GM21723 (cell line): ENCODE results near the gene PLA2G5.

Source experiments
- ATAC-seq: cut with Tn5 transposase; IDR thresholded peaks from one replicate; pipeline ENCODE4 v1.9.1; 2021; ENCODE audit warnings: mild to moderate bottlenecking, moderate library complexity; ENCODE audit not compliant: unreplicated experiment

The PLA2G5 gene

GRCh38 chr1:20089328-20090077 lies 19.5 kb downstream of the PLA2G5 start:
- ATAC-seq, result no peak

- ATAC-seq, result no peak
Observed at GRCh38 chr1:20090119-20090518, 20.1 kb downstream of the PLA2G5 start.

DNA sequence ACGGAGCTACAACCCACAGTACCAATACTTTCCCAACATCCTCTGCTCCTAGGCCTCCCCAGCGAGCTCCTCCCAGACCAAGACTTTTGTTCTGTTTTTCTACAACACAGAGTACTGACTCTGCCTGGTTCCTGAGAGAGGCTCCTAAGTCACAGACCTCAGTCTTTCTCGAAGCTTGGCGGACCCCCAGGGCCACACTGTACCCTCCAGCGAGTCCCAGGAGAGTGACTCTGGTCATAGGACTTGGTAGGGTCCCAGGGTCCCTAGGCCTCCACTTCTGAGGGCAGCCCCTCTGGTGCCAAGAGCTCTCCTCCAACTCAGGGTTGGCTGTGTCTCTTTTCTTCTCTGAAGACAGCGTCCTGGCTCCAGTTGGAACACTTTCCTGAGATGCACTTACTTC lies 20.6 kb downstream of the PLA2G5 start:
- ATAC-seq, result no peak

DNA sequence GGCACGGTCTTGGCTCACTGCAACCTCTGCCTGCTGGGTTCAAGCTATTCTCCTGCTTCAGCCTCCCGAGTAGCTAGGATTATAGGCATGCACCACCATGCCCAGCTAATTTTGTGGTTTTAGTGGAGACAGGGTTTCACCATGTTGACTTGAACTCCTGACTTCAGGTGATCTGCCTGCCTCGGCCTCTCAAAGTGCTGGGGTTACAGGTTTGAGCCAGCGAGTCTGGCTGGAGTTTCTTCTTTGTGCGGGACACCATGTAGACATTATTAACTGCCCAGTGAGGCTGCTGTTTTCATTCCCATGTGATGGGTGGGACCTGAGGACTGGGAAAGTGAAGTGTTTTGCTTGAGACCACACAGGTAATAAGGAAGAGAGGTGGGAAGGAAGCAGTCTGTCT lies 23.3 kb downstream of the PLA2G5 start:
- no peak for ATAC-seq

DNA sequence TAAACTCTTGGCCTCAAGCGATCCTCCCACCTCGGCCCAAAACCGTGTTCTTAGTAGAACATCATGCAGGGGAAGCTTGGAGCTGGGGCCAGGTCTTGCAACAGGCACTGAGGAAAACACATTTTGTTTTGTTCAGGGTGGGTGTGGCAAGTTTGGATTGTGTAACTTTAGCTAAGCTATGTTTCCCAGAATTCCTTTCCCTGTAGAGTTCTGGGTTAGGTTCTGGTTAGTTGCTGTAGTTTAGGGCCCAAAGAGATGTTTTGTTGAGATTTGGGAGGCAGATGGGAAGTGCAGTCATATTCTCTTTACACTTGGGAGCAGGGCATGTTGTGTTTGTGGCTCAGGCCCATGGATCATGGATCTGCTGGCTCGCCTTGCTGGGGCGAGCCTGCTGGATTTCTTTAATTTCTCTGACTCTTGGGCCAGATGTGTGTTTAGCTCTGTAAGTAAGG lies 24.0 kb downstream of the PLA2G5 start:
- ATAC-seq, result no peak

DNA sequence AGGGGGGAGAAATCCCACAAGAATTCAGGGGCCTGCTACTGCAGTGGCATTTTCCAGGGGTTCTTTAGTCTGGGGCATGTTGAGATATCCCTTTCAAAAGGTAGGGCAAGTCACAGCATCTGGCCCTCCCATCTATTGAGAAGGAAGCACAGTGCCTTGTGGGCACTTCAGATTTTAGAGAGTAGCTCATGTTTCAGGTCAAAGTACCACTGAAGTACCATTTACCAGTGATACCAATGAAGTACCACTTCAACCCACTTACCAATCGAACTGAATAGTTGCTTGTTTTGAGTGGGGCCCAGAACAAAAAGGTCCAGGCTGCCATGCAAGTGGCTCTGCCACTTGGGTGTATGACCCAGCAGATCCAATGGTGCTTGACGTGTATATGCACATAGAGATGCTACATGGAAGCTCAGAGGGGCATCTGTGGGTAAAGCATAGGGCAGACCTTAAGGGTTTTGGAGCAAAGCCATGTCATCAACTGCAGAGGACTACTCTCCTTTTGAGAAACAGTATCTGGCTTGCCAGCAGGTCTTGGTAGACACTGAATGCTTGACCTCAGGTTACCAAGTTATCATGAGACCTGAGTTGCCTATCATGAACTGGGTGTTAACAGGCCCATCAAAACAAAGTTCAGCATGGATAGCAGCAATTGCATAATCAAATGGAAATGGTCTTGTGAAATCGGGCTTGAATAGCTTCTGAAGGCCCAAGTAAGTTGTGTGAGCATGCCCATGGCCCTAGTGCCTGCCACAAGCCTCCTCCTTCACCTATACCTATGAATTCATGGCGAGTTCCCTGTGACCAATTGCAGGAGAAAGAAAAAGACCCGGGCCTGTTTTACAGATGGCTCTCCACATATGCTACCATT lies 25.8 kb downstream of the PLA2G5 start:
- no peak for ATAC-seq

DNA sequence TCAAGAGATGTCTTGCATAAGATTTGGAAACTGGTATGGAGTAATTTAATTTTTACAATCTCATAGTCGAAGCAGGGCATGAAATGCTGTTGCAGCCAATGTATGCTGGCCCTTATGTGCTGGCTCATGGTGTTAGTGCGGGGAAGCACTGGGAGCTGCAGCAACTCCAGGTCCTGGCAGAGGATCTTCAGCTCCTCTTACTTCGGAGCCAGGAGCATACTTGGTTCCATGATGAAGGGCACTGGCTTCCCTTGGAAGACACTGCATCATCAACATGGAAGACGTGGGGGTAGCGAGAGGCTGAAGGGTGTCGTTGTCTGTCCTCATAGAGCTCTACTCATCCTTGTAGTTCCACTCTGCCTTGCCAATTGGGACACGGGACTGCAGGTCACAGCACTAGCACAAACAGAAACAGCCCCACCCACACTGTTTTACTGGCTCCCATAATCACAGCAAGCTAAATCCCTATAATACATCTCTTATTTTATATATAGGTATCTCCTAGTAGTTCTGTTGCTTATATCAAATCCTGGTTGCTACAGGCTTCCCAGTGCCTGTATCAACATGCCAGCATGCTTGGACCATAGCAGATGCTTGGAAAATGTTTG lies 26.9 kb downstream of the PLA2G5 start:
- ATAC-seq, result no peak

DNA sequence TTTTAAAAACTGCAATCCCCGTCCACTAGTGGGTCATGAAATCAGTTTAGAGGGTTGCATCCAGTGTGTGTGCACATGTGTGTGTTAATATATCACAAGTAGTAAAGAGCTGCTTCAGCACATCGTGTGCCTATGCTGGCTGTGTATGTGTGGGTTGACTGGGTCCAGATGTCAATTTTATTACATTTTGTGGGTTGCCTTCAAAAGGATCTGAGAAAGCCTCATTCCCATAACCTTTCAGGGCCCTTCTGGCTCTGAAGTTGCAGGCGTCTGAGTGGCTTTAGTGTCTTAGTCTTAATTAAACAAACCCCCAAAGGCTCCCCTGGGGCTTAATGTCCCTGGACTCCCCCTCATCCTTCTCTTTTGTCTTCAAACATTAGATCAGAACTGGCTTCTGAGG lies 29.5 kb downstream of the PLA2G5 start:
- ATAC-seq, result no peak

GRCh38 chr1:20100632-20101355 lies 30.8 kb downstream of the PLA2G5 start:
- no peak for ATAC-seq

GRCh38 chr1:20102875-20103274 lies 32.9 kb downstream of the PLA2G5 start:
- no peak for ATAC-seq

DNA sequence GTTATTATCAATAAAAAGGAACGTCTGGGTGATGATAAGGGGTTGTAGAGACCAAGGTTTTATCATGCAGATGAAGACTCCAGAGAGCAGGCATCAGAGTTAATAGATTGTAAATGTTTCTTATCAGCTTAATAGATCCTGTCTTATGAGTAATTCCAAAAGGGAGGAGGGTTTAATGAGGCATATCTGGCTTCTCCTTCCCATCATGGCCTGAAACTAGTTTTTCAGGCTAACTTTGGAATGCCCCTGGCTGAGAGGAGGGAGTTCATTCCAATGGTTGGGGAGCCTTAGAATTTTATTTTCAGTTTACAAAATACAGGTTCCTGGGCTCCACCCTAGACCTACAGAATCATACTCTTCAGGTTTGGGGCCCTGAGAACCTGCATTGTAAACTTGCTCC lies 35.9 kb downstream of the PLA2G5 start:
- no peak for ATAC-seq

DNA sequence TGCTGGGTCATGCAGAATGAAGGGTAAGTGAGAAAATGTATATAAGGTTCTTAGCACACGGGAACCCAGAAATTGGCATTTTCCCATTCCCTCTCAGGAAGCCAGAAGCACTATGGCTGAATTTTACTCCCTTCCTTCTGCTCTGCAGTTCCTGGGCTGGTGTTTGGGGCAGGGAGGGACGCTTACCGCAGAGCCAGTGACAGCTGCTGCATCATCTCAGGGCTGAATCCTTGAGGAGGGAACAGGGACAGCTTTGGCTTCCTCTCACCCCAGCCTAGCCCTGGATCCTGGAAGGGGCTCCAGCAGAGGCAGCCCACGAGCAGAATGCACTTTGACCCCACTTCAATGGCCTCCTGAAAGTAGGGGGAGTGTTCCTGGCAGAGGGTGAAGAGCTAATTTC lies 37.4 kb downstream of the PLA2G5 start:
- ATAC-seq, result no peak

DNA sequence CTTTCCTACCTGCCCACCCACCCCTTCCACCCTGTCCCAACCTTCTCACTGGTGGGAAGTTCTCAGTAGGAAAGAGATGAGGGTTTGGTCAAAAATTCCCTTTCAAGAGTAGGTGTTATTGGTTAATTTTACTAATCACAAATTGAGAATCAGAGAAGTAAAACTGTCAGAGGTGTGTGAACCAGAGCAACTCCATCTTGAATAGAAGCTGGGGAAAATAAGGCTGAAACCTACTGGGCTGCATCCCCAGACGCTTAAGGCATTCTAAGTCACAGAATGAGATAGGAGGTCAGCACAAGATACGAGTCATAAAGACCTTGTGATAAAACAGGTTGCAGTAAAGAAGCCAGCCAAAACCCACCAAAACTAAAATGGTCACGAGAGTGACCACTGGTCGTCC lies 37.8 kb downstream of the PLA2G5 start:
- no peak for ATAC-seq

GRCh38 chr1:20108366-20109123 lies 38.6 kb downstream of the PLA2G5 start:
- ATAC-seq, result no peak

DNA sequence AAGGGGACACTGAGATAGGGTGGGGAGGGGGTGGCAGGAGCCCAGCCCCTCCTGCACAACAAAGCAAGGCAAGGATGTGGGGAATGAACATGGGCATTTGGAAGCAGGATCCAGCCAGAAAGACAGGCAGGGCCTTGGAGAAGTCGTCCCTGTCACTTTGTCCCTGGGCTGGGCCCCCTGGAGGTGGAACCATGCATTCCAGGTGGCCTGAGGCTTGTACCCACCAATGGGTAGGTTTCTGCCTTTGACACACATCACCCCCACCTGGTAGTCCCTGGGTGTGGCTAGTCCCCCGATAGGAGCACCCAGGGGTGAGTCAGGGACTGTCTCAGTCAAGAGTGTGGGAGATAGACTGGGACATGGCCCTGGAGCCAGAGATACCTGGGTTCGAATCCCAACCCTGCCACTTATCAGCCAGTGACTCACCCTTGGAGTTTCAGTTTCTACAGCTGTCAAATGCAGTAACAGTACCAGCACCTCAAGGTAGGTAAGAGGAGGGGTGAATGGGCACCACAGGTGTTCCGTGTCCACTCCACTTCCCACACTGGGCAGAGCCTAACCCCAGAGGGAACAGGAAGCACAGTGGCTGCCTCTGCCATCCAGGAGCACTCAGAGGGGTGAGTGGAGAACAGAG lies 39.3 kb downstream of the PLA2G5 start:
- no peak for ATAC-seq

GRCh38 chr1:20110679-20111078 lies 40.7 kb downstream of the PLA2G5 start:
- ATAC-seq, result no peak

DNA sequence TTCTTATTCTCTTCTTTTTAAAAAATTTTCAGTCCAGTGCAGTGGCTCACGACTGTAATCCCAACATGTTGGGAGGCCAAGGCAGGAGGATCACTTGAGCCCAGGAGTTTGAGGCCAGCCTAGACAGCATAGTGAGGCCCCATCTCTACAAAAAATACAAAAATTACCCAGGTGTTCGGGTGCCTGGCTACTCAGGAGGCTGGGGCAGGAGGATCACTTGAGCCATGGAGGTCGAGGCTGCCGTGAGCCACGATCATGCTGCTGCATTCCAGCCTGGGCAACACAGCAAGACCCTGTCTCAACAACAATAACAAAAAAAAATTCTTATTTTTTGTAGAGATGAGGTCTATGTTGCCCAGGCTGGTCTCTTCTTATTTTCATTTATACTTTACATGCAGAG lies 41.5 kb downstream of the PLA2G5 start:
- no peak for ATAC-seq

- ATAC-seq, result no peak
Observed at GRCh38 chr1:20112279-20113000, 42.4 kb downstream of the PLA2G5 start.

DNA sequence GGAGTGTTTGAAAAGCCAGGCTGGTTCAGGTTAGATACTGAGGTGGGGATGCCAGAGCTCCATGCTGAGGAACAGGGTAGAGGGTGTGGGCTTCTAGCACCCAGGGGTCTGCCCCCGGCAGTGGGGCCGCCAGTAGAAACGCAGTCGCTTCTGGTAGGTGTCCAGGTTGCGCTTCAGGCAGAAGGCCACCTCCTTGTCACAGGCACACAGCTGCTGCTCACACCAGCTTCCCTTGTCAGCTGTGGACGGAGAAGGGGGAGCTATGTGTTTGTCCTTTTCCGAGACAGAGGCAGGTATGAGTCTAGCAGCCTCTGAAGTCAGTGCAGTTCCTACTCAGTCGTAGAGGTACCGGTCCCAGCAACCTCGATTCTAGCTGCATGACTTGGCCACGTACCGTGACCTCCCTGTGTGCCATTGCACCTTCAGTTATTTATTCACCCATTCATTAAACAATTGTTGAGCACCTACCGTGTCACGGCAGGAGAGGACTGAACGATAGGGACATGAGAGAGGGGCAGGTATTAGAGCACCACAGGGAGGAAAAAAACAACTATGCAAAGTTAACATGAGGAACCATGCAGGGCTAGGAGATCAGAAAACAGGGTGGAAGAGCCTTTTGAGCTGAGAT lies 44.1 kb downstream of the PLA2G5 start:
- no peak for ATAC-seq
